HG03066 (cell line): ENCODE results near the gene ANKRD60.

Source experiments
- ATAC-seq: cut with Tn5 transposase; IDR thresholded peaks from one replicate; pipeline ENCODE4 v1.9.1; 2021; ENCODE audit warnings: low read depth; ENCODE audit not compliant: unreplicated experiment

The ANKRD60 gene, protein sequence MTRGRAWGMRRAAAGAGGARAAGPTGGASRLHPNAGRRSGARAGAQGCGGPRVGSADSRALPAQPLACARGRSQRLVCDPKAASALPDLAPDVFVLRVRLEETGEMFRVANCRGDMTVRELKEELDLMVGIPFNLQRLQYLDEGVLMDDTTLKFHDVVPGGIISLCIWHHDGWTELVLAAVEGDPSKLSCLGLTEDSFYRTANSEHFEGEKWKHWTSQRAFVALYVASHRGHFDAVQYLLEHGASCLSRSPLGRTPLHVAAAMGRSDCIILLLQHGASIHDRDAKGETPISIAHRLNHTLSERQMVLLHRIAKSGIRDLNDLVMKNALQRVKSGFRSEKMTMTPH

DNA sequence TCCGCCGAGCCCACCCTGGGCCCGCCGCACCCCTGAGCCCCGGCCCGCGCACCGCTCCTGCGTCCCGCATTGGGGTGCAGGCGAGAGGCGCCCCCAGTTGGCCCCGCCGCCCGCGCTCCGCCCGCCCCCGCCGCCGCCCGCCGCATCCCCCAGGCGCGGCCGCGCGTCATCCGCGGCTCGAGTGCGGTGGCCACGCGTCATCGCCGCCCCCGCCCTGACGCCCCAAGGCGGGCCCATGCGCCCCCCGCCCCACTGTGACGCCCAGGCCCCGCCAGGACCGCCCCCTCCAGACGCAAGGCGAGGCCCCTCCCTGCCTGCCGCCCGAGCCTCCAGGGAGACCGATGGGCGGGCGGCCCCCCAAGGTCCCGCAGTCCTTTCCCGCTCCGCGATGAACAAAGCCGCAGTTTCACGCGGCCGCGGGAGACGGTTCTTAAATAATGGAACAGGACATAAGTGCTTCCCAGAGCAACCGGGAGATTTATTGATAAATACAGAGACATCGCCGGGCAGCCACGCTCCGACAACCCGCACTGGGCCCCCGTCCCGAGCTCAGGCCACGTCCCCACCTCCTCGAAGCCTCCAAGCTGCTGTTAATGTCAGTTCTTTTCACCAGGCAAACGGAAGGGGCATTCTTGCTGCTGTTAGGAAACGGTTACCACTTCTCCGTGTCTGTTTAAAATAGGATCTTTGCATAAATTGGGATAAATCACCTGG, at the start of gene ANKRD60:
TSS of gene ANKRD60 (minus strand) at position 170 of the 714 bp plus-strand sequence. CDS start at position 170, 0 bp downstream.
- no peak for ATAC-seq

DNA sequence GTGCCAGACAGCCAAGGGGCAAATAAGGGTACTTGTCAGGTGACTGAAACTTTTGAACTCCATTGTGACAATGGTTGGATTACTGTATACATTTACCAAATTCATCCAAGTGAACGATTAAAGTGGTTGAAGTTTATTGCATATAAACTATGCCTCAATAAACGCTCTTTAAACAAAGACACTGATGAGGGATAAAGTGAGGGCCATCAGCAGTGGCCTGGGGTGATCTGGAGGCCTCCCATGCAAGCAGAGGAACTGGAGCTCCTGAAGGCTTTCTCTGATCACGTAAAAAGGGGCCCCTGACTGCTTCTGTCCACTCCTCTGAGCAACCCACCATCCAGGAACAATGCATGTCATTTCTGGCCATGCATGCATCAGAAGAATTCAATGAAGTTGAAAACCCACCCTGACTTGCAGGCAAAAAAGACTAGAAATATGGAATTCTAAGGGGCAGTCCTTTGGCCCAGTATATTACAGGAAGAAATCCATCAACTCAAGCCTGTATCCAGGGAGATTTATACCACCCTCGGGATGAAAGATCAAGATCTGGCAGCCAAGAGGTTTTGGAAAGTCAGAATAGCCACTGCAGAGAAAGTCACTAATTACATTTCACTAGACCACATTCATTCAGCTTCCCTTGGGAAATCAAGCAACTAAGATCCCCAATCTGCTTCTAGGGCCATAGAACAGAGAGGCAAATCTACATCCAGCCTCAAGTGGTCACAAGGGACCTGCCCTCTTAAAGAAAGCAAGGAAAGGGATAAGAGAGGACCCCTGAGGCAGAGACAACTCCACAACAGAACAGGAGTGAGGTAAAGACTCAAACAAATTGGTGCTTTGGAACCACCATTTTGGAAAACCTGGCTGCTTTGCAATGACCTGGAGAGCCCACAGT, 49.4 kb upstream of the ANKRD60 start:
- ATAC-seq = no peak

DNA sequence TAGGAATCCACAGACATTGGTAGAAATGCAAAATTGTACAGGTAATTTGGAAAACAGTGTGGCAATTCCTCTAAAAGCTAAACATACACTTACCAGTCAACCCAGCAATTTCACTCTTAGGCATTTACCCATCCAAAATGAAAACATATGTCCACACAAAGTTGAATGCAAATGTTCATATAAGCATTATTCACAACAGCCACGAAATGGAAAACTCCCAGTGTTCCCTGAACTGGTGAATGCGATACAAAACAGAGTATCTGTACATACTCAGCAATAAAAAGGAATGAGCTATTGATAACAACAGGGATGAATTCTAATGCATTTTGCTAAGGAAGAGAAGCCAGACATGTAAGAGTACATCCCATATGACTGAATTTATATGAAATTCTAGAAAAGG, 48.7 kb upstream of the ANKRD60 start:
- no peak for ATAC-seq

DNA sequence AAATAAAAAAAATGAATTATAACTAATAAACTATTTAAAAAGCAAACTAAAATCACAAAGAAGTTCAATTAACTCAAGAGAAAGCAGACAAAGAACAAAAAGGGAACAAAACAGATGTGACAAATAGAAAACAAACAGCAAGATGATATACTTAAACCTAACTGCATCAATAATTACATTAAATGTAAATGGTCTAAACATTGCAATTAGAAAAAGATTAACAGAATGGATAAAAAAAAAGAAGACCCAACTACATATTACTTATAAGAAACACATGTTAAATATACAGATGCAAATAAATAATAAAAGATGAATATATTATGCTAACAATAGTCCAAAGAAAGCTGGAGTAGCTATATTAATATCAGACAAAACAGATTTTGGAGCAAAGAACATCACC, 45.9 kb upstream of the ANKRD60 start:
- no peak for ATAC-seq

DNA sequence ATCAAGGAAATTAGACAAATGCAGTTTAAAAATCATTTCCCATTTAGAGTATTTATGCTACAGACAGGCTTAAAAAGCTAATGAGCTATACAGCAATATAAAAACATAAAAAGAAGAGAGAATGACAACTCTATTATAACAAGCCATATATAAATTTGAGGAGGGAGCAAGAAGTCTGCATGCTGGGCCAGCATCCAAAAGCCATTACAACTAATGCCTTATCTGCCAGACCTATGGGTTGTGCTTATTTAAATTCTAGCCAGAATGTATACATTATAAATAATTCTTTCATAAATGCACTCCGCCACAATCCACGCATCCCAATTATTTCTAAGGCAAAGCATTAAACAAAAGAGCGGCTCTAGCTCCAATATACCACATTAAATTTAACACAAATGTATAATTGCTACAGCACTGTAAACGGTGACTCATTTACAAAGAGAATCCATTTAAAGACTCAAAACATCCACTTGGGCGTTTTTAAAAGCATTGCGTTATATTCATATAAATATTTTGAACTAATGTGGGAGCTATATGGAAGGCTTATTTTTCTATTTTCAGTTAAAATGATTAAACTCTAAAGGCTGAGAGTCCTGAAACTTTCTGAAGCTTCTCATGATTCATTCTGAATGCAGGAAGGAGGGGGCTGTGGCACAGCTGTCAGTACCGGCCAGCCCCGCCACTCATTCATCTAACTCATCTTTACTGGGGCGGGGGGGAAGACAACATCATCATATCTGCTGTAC, 43.3 kb upstream of the ANKRD60 start:
- no peak for ATAC-seq

DNA sequence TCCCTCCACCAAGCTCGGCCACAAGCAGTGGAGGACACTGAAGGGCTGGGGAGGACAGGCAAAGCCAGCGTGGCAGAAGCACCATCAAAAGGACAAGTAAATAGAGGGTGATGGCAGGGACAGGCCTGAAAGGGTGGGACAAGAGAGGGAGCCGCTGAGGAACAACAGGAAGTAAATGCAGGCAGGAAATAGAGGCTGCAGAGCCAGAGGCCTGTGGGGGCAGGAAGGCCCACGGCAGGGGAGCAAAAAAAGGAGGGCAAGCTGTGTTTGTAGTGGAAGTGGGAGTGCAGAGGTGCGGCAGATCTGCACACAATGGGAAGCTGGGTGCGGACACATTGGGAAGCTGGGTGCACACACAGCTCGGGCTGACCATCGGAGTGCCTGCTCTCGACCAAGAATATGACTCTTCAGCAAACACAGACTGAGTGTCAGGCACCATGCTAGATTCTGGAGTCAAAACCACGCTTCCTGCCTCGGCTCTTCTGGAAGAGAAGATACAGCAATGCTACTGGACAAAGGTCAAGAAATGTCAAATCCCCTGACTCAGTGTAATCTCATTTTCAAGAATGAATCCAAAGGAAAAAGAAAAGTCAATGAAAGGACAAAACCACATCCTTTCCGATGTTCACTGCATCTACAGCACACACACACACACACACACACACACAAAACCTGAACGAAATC, 40.6 kb upstream of the ANKRD60 start:
- no peak for ATAC-seq

DNA sequence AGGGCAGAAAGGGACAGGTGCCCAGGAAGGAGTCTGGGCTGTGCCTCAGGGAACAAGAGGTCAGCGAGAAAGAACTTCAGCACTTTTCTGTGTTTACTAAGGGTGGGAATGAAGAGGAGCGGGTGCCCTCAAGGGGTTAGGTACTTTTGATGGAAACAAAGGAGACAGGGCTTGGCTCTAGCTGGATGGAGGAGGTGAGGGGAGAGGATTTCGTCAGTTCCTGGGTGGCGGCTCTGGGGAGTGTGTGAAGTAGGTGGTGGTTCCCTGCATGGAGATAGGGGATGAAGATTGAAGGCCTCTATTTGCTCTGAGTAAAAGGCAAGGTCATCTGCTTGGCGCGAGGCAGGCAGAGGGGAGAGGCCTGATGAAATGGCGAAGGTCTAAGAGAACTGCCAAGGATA, 40.0 kb upstream of the ANKRD60 start:
- ATAC-seq = no peak

DNA sequence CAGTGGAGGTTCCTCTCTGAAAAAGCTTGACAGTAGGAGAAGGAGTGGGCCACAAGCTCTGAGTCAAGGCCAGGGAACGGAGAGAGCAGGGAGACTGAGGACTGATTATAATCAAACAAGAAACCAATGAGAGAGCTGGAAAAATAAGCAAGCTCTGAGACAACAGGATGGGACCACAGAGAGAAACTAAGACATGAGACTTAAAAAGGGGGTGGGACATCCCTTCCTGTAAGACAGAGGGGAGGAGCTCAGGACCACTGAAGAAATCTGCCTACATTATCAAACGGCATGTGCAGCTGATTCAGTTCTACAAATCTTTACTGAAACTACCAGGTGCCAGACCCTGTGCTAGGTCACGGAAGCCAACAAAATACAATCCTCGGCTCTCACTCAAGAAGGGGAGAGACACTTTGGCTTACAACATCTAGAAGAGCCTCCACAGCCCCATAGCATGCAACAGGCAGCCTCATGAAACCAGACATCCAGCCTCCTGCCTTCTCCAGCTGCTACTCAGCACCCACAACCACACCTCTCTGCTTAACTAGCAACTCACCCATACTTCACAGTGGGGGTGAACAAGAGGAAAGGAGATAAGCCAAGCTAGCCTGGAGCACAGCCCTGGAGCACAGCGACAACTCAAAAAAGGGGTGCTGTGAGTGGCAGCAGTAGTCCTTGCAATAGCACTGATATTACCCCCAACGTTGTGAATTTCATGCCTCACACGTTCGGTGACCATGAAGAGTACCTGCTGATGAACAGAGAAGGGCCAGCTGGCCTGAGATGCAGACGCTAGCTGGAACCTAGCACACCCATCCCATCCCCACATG, 39.1 kb upstream of the ANKRD60 start:
- ATAC-seq = no peak

DNA sequence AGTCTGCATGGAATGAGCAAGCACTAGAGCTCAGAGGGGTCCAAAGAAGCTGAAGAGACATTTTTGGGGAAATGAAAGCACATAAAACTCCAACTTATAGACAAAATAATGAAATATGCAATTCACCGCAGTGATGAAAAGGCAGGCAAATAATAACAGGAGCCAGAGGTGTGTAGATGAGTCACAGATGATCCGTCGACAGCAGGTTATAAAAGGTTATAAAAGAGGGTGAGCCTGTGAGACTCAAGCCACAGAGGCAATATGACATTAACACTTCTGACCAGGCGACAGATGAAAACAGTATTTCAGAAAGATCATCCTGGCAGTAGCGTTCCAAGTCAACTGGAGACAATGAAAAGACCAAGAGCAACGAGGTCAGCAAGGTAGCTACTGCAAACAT, 35.8 kb upstream of the ANKRD60 start:
- no peak for ATAC-seq

DNA sequence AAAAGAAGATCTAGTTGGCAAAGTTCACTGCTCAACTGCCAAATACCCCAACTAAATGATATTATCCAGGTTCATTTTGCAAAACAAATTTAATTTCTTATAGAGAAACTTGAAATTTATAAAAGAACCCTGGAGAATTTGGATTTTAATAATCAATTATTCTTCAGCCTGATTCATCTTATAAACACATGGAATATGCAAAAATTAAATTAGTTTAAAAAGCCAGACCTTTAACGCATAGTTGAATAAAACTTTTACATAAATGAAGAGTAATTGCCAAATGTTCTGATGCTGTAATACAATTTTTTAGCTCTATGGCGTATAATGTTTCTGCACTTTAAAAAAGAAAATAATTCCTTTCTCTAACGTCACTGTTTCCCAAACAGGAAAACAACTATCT, 33.2 kb upstream of the ANKRD60 start:
- ATAC-seq = no peak

DNA sequence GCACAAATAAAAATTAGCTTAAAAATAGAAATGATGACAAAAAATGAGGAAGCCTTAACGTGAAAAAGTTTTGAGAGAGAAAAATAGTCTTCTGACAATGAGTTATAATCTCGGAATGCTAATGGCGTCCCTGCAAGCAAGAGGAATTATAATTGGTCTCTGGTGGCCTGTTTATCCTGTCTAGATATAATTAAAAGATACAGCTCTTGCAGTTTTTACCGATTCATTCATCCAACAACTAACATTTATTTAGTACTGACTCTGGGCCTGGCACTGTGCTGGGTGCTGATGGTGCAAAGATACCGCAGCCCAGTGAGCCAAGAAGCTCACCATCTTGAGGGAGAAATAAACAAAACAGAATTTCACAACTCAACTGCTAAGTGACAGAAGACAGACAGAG, 31.6 kb upstream of the ANKRD60 start:
- no peak for ATAC-seq

DNA sequence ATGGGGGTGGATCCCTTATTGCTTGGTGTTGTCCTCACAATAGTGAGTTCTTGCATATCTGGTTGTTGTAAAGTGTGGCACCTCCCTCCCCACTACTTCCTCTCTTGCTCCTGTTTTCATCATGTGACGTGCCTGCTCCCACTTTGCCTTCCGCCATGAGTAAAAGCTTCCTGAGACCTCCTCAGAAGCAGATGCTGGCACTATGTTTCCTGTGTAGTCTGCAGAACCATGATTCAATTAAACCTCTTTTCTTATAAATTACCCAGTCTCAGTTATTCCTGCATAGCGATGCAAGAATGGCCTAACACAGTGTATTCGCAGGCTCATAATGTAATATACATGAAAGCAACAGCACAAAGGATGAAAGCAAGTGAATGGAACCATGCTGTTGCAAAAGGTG, 28.4 kb upstream of the ANKRD60 start:
- no peak for ATAC-seq

DNA sequence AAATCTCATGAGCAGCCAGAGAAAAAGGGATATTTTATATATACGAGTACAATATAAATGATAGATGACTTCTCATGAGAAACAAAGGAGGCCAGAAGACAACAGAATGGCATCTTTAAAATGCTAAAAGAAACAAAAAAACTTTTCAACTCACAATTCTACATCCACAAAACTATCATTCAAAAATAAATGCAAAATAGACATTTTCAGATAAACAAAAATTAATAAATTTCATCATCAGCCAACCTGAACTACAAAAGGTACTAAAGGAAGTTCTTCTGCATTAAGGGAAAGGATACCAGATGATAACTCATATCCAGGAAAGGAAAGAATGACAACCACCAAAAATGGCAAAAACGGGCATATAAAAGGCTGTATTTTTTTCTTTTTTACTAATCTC, 27.9 kb upstream of the ANKRD60 start:
- no peak for ATAC-seq

DNA sequence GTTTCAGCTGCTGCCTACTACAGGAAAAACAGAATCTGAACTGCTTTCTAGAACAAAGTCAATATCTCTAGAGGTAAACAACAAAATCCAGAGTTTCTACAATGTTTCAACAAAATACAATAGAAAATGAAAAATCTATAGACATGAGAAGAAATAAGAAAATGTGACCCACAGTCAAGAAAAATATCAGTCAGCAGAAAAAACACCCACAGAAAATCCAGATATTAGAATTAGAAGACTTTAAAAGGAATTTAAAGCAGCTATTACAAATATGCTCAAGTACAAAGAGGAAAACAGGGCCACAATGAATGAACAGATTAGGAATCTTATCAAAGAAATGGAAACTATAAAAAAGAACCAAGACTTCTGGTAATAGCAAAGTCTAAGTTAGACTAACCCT, 26.4 kb upstream of the ANKRD60 start:
- no peak for ATAC-seq

DNA sequence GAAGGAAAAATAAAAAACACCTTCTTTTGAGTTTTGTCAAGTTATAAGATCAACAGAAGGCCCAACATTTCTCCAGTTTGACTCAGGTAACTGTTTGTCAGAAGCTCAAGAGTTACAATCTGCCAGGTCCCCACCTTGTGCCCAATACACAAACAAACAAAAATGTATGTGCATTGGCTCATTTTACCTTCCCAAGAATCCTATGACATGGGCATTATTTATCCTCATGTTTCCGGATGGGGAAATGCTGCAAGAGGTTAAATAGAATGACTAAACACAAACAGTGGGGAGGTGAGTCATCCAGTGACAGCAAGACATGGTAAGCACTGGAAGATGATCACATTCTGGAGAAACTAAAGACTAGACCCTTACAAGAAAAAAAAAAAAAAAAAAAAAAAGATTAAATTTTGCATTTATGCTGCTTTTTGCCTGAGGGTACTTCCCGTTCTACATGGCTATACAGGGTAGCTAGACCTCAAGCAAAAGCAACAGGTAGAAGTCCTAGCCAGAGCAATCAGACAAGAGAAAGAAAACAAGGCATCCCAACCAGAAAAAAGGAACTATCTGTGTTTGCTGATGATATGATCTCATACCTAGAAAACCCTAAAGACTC, 23.6 kb upstream of the ANKRD60 start:
- ATAC-seq = no peak

DNA sequence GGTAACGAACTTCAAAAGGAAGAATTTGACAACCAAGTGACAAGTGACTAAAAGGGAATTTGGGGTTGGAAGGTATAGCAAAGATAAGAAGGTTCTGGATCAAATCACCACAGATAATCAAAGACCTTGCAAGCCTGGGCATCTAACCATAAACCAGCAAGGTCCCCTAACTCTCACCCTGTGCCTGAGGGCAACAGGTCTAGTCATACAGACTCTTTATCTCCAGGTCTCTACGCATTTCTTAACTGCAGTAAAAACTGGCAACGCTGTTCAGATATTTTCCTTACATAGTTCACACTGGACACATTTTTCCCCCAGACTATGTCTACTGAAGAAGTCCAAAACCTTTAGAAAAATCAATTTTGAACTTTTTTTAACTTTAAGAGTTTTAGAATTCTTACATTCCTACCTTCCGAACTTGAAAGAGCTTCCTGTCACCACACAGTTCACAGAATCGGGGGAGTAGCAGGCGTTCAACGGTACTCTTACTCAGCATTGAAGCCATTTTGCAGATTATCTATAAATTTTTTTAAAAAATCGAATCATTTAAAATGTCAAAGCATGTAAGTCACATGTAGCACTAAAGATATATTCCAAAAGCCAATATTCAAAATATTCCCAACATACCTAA, 23.0 kb upstream of the ANKRD60 start:
- no peak for ATAC-seq

DNA sequence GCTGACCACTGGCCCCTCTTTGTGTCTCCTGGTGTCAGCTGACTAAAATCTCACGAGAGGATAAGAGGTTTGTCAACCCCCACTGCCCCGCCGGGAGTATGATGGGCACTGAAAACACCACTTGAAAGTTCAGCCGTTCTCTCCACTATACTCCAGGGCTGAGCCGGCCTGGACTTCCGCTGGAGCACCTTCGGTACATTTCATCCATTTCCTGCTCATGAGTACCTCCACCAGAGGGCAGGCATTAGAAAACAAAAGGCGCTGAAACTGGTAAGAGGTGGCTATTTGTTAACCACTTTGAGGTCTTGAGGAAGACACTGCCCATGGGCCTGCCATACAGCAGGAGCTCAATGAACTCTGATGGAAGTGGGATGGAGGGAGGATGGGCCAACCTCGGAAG, 17.9 kb upstream of the ANKRD60 start:
- ATAC-seq = no peak

DNA sequence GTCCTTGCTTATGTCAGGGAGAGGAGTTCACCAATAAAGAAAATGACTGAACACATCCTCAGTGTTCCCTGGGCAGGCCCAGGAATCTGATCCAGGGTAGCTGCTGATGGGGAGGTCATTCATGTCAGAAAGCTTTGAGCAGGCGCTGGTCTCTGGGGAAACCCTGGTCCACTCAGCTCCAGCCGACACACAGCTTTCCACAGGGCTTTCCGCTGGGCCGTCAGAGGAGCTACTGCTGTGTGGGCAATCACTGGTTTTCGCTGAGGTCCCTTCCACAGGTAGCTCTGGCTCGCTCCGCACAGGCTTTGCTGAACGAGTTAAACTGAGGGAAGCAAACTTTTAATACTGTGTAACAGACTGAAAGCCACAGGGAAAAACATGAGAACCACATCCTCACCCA, 17.5 kb upstream of the ANKRD60 start:
- no peak for ATAC-seq
